Measurements from ENCODE around the gene NTRK3. TPM values are rescaled to one million over a fixed set of nuclear protein-coding genes. Genes with fewer than 3 reads are reported as not detected.

Gene NTRK3
- total and polyA plus RNA-seq, 2 of the 8 experiments (the other 6 are each of a cell fraction or from before 2014, with no cell fraction given), result 4.5 to 6.8 TPM

- FAIRE-seq, result no peak
- POLR2A ChIA-PET (ENCODE audit: partially characterized antibody), result no interaction called here
- TF ChIP-seq ATF2 (IDR thresholded peaks at IDR 0.05; ENCODE audit: low read length) (no peak), RBBP5 (IDR thresholded peaks at IDR 0.05; ENCODE audit: borderline replicate concordance, low read depth, low read length) (no peak), EGR1 (IDR thresholded peaks at IDR 0.05; ENCODE audit: borderline replicate concordance, low read depth, low read length) (no peak), GABPA (IDR thresholded peaks at IDR 0.05; ENCODE audit: borderline replicate concordance, insufficient read depth, low read length) (no peak), CTCF (IDR thresholded peaks at IDR 0.05; ENCODE audit: control extremely low read depth in 1 of 3, insufficient read depth in 1 of 3, low read depth in 1 of 3, low read length in 3 of 3) (no peak), FOSL1 (IDR thresholded peaks at IDR 0.05; ENCODE audit: insufficient read depth, low read depth, low read length) (no peak), TBP (IDR thresholded peaks at IDR 0.05; ENCODE audit: low read depth, low read length) (no peak)
Observed at GRCh38 chr15:87967951-87968350, 288.6 kb downstream of the NTRK3 start.

More at GRCh38 chr15:87967951-87968350, 288.6 kb downstream of the NTRK3 start:
- Histone ChIP-seq H2AK5ac (ENCODE audit: low read depth, low read length) (no peak overlapping the region), H3K56ac (replicated peaks; ENCODE audit: insufficient read length, low read depth, low read length) (no peak overlapping the region), H3K9me3 (ENCODE audit: insufficient read depth in 2 of 2, low read depth in 1 of 2, low read length in 1 of 2) (no peaks in the 10 kb centered on the region), H3K23me2 (ENCODE audit: low read depth, low read length) (no peaks in the 10 kb centered on the region), H2BK120ac (replicated peaks; ENCODE audit: low read depth, low read length) (no peak overlapping the region), H3K27ac (ENCODE audit: low read depth, low read length) (no peak overlapping the region), H3K9ac (replicated peaks in 1 of 4; ENCODE audit: extremely low read depth in 1 of 4, low read depth in 3 of 4, low read length in 3 of 4) (no peak overlapping the region), H3K4me1 (replicated peaks in 1 of 4; ENCODE audit: control insufficient read depth in 3 of 4, insufficient read depth in 4 of 4, low read length in 3 of 4) (no peaks in the 10 kb centered on the region), H4K91ac (replicated peaks; ENCODE audit: insufficient read length, low read length) (no peak overlapping the region), H3K4me2 (ENCODE audit: insufficient read depth in 1 of 2, low read depth in 2 of 2, low read length in 2 of 2) (no peak overlapping the region), H4K5ac (ENCODE audit: insufficient read length, low read depth, low read length) (no peak overlapping the region), H2BK12ac (ENCODE audit: low read depth, low read length) (no peak overlapping the region), H3K4me3 (ENCODE audit: extremely low read depth in 1 of 4, insufficient read depth in 2 of 4, low read depth in 3 of 4, low read length in 4 of 4) (no peak overlapping the region), H3K27me3 (replicated peaks in 1 of 4; ENCODE audit: control insufficient read depth in 3 of 4, extremely low read depth in 1 of 4, insufficient read depth in 3 of 4, low read length in 3 of 4) (no peaks in the 10 kb centered on the region; a peak in 1 of 7 replicates), H2BK20ac (ENCODE audit: low read length) (no peak overlapping the region), H4K20me1 (replicated peaks in 1 of 2; ENCODE audit: control insufficient read depth in 1 of 2, insufficient read depth in 2 of 2, low read length in 2 of 2) (no peaks in the 10 kb centered on the region), H3K14ac (ENCODE audit: insufficient read length) (no peak overlapping the region), H2AFZ (ENCODE audit: low read length) (no peak overlapping the region), H3K79me2 (ENCODE audit: control insufficient read depth in 1 of 2, insufficient read depth in 2 of 2, low read length in 2 of 2) (no peaks in the 10 kb centered on the region), H3K4ac (replicated peaks; ENCODE audit: insufficient read length, low read depth, low read length) (no peak overlapping the region), H4K8ac (ENCODE audit: extremely low read depth, insufficient read depth, low read length) (no peak overlapping the region), H3K23ac (ENCODE audit: insufficient read length) (no peak overlapping the region), H2BK15ac (ENCODE audit: low read length) (no peak overlapping the region), H3K36me3 (ENCODE audit: control insufficient read depth in 2 of 4, insufficient read depth in 4 of 4, low read length in 3 of 4) (no peaks in the 10 kb centered on the region), H2BK5ac (ENCODE audit: low read depth, low read length) (no peak overlapping the region), H3K18ac (ENCODE audit: extremely low read depth, low read length) (no peak overlapping the region), H3K79me1 (ENCODE audit: low read depth, low read length) (no peaks in the 10 kb centered on the region)
- no peak for DNase-seq (ENCODE audit: low read depth in 1 of 2, low spot score in 2 of 2)
- CTCF ChIA-PET (ENCODE audit: partially characterized antibody), result no interaction called here
- 100% methylated on average over 2 of the region's 2 CpGs; no CpG with 5 or more reads in 1 of the 2 experiments for WGBS, 2 experiments (ENCODE audit: extremely low coverage in 1 of 2, insufficient coverage in 1 of 2, insufficient read length in 1 of 2, insufficient replicate concordance in 2 of 2, low coverage in 1 of 2, low lambda C conversion rate in 2 of 2, missing lambda C conversion rate in 1 of 2)
